Stimulated activated CD4-positive, alpha-beta T cell treated with anti-CD3 and anti-CD28 coated beads, Interleukin-12 subunit alpha, Interleukin-12 subunit beta, amount 100 ng/mL, for 24 hours (primary cell): ENCODE results near the gene PPIH.
"Not testable (repeated sequence)": the region's sequence is repeated elsewhere in the genome, so short reads cannot be mapped to it uniquely, and the experiment has no call there.

Experiments
- DNase-seq, 2 experiments: peaks; one replicate each; pipeline ENCODE4 v3.0.0-alpha.2; 2020; ENCODE audit warnings: low read depth in 2 of 2

Gene PPIH

DNA sequence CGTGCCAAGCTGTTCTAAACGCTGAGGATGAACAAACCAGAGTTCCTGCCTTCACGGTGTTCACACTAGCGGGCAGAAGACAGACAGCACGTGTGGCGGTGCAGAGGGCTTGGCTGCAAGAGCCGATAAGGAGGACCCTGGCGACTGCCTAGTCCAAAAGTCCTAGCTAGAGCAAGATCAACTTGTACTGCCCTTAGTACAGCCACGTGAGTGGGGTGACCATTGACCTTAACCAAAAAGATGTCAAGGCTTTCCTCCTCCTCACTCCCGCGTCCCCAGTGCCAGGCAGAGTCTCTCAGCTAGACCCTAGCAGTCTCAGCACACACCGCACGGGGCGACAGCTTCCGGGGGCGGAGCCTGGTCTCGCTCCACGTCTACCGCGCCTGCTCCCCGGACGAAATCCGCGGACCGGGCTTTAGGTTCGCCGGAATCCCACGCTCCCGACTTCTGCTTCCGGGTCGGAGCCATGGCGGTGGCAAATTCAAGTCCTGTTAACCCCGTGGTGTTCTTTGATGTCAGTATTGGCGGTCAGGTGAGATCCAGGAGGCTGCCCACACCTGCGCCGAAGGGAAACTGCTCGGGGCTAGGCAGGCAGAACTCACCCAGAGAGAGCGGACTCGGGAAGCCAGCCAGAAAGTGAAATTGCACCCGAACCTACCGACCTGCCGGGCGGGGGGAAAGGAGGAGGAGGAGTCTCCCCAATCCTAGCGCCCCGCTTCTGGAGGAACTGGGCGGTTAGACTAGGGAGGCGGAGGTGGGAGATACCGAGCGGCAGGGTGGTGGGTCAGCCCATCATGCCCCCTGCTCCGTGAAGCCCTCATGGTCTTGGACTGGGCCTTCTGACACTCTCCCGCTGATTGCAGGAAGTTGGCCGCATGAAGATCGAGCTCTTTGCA, at the start of gene PPIH:
PPIH (plus strand) TSS at position 443 of the 896 bp plus-strand sequence; CDS start at position 467, 24 bp downstream.
- peak; percentile 91 to 96 for DNase-seq

DNA sequence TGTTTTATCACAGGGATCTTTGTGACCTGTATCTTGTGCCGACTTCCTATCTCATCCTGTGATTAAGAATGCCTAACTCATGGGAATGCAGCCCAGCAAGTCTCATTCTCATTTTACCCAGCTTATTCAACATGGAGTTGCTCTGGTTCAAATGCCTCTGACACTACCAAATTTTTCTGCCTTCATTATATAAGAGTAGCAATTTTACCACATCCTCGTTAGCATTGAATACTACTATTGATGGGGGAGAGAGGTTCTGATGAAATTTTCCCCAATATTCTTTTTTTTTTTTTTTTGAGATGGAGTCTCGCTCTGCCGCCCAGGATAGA, 44.5 kb upstream of the PPIH start:
- no peak for DNase-seq

DNA sequence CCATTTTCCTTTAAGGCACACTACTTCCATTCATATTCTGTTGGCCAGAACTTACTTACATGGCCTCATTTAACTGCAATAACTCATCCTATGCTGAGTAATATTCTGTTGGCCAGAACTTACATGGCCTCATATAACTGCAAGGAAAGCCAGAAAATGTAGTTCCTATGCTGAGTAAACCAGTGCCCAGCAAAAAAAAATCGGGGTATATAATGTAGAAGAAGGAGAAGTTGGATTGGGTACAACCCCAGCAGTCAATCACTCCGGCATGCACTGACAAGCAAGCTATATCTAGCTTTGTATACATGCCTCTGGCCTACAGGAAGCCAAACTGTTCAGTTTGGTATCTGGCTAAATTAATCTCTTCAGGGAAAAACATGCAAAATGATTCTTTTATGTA, 39.4 kb upstream of the PPIH start:
- no peak for DNase-seq

DNA sequence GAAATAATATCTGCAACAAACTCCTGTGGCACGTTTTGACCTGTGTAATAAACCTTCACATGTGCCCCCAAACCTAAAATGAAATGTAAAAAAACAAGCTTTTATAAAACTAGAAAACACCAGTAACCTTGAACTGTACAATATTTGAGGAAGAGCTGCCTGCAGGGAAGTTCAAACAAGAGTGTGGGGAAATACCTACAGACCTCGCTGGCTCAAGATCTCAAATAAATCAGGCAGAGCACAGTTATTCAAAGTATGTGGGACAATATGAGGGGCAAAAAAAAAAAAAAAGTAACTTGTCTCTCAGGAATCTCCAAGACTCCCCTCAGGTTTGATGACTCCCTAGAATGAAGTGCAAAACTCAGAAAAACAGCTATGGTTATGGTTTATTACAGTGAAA, 37.9 kb upstream of the PPIH start:
- no peak for DNase-seq

DNA sequence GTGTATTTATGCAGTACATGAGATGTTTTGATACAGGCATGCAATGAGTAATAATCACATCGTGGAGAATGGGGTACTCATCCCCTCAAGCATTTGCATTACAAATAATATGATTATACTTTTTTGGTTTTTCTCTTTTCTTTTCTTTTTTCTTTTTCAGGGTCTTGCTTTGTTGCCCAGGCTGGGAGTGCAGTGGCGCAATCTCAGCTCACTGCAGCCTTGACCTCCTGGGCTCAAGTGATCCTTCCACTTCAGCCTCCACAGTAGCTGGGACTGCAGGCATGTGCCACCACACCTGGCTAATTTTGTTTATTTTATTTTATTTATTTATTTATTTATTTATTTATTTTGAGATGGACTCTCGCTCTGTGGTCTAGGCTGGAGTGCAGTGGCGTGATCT, 37.0 kb upstream of the PPIH start:
- not testable (repeated sequence) for DNase-seq

DNA sequence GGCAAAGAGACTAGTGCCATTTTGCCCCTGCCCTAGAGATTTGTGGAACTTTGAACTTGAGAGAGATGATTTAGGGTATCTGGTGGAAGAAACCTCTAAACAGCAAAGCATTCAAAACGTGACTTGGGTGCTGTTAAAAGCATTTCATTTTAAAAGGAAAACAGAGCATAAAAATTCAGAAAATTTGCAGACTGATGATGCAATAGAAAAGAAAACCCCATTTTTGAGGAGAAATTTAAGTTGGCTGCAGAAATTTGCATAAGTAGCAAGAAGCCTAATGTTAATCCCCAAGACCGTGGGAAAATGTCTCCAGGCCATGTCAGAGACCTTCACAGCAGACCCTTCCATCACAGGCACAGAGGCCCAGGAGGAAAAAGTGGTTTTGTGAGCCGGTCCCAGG, 31.0 kb upstream of the PPIH start:
- DNase-seq = not testable (repeated sequence)

DNA sequence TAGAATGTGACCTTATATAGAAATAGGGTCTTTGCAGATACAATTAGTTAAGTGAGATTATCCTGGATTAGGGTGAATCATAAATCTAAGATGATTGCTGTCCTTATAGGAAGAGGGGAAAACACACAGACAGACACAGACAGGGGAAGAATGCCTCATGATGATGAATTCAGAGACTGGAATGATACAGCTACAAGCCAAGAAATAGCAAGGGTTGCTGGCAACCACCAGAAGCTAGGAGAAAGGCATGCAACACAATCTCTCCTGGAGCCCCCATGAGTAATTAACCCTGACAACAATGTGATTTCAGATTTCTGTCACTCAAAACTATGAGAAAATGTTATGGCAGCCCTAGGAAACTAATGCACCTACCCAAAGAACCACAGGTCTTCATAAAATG, 19.1 kb upstream of the PPIH start:
- DNase-seq = no peak

DNA sequence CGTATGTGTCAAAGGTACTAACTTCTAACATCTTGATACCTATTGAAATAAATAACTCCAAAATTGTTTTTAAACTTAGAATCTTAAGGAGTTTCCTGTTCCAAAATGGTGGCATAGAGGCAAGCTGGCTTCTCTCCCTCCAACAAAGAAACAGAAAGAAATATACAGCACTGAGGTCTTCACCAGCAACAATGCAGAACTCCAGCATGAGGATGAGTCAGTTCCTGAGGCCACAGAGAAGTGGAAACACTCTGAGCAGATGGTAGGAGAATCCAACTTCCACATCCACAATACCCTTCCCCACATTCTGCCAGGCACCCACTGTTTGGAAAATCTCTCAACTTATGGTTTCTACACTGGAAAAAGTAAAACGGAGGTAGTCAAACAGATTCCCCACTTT, 12.2 kb upstream of the PPIH start:
- no peak for DNase-seq

DNA sequence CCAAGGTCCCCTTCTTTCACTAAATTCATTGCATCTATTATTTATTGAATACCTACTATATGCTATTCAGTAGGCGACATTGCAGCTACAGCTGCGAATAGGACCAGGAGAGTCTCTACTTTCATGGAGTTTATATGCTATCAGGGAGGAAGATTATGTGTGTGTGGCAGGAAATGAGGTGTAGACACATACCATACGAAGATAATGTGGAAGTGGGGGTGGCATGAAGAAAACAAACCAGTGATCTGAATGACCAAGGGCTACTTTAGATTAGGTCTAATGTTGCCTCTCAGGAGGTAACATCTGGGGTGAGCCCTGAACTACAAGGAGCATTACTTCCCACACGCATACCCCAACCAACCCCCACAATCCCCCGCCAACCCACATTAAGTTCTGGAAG, 1.0 kb upstream of the PPIH start:
- no peak for DNase-seq

DNA sequence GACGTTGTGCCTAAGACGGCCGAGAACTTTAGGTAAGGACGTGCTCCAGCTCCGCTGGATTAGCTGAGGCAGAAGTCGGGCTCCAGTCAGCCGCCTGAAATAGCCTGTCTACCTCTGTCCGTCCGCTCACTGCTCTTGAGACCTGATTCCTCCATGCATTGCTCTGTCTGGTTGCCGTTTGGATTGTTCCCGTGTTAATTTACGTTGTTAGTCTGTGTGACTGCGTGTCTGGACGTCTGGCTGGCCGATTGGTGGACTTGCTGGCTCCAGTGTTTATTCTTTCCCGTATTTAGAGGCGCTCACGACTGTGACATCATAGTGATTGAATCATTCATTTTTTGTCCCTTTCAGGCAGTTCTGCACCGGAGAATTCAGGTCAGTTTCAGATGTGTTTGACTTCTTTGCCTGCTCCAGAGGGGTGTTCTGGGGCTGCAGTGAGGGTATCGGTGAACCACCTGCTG, 684 bp downstream of the PPIH start:
- DNase-seq = no peak

DNA sequence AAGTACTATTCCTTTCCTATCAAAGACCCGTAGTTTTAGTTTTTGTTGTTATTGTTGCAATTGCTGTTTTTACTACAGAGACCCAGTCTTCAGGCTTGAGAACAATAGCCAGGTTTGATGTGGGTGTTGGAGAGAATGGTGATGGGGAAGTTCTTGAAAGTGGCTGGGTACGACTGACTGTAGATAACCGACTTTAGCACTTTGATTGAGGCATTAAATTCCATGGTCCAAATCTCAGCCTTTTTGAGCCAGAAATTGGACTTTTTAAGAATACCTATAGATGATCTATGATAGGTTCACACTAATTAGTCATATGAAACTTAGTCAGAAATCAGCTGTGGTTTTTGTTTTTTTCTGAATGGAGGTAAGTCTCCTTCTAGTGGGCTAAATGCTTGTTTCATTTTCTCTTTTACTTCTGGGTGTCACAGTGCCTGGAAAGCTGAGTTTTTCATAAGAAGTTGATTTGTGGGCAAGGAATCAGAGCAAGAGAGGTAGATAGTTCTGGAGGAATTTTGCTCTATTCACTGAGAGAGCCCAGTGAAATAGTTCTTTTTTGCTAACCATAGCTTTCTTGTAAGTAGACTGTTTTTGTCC, 2.8 kb downstream of the PPIH start:
- DNase-seq = no peak

DNA sequence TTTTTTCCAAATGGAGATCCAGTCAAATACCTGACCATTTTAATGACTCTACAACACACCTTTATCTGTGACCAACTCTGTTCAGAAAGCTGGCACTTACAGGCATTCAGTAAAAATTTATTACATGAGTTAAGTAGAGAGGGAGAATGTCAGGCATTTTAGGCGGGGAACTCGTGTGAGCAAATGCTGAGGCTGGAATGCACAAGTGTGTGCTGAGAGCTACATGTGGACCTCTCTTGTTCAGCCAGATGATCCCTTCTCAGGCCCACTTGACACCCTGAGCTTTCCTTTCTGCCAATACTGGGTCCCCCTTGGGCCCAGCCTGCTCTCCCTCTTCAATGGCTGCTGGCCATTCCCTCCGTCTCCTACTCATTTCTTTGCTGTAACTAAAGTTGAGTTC, 11.7 kb downstream of the PPIH start:
- no peak for DNase-seq

DNA sequence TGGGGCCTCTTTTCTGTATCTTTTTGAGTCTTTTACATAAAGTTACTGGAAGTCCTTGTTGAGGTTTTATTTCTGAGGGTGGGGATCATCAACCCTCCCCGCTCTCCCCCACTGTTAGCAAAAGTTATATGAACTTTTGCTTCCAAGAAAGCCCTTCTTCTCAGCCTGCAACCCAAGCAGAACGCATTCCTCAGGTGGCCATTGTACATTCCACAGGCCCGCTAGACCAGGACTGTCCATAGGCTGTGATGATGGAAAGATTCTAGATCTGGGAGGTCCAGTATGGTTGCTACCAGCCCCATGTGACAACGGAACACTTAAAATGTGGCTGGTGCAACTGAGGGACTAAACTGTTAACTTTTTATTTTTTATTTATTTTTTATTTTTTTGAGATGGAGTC, 12.2 kb downstream of the PPIH start:
- DNase-seq = no peak

DNA sequence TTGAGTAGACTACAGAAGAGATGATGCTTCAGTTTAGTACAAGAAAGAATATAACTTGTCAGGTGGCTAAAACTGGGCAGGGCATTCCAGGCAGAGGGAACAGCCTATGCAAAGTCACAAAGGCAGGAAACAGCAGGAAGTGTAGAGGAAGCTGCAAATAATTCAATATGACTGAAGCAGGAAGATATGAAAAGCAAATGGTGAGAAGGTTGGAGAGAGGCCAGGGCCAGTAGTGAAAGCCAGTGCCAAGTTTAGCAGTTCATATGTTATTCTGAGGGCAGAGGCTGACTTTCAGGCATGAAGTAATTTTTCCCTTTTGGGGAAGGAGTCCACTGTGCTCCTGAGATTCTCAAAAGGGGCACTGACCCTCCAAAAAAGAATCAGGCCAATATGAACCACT, 16.0 kb downstream of the PPIH start:
- no peak for DNase-seq

DNA sequence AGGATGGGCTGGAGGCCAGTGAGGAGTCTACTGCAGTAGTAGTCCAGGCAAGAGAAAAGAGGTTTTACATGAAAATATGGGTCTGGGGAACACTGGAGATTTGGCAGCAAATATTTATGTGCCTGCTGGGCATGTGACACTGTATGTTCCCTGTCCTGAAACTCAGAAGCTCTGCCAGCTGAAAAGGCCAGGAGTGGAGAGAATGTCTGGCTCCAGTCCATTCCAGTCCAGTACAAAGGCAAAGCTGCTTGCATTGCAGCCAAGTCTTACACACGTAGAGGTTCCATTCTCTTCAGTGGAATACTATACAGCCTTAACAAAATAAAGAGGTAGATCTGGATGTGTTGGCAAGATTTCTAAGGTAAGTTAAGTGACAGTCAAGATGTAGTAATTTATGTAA, 16.5 kb downstream of the PPIH start:
- no peak for DNase-seq

DNA sequence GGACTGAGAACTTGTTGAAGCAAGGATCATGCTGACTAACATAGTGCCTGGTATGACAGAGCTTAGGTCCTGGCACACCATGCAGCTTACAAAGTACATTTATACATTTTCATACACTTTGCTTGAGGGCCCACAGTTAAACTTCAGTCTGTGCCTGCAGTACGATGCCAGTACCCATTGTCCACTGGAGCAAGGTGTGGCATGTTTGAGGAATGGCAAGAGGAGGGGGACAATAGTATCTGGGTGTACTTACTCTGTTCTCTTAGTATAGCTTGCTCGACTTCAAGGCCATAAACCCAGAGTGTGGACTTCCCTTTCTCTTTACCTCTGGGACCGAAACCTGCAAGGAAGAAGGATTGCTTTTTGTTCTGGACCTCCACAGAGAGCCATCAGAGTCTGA, 17.2 kb downstream of the PPIH start:
- no peak for DNase-seq

DNA sequence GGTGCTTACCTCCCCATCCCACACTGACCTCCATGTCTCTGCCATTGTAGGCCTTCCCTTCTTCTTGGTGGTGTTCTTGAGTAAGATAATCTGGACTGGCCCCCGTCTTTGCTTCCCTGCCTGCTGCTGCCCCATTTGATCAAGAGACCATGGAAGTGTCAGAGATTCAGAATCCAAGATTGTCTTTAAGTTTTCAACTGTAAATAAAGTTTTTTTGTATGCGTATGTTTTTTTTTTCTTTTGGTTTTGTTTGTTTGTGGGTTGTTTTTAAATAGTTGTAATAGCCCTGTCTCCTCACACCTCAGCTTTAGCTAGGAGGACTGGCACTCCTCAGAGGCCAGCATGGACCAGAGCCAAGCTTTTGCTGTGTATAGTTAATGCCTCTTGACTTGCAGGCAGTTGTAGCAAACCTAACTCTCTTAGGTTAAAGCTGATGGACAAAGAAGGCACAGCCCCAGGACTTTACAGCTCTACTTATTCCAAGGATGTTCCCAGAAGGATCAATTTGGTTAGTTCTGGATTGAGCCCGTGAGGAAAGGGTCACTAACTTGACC, 18.4 kb downstream of the PPIH start:
- no peak for DNase-seq

DNA sequence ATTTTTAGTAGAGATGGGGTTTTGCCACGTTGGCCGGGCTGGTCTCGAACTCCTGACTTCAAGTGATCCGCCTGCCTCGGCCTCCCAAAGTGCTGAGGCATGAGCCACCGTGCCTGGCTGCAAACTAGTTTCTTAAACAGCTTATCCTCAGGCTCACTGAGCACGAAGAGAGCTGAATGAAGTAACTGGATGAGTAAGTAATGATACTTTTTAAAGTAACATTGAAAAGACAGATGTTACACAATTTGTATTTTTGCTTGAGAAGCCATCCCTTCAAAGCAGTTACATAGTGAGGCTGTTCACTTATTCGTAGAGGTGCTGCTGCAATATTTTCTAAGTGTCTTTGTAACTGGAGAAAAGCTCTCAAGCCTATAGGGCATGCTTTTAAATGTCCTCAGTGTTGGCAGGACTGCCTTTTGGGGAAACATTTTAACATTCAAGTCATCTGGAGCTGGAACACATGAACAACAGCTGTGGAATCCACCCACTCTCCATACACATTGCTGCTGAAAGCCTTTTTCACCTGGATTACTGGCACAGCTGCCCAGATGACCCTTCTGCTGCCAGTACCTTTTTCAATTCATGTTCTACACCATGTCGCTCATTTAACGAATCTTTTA, 21.3 kb downstream of the PPIH start:
- no peak for DNase-seq

DNA sequence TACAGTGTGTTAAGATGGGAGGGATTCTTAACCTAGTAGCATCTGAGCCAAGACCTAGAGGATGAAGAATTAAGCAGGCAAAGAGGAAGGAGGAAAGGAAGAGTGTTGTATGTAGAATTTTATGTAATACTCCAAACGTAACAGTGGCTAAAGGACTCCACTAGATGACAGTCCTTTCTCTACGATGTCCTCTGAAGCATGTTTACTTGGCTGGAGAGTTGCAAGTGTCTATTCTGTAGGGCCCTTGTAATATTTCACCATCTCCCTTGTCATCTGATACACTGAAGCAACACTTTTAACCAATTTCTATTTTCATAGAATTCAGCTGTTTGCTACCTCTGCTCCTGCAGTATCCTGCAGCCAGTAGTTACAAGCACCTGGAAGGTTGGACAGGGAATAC, 21.8 kb downstream of the PPIH start:
- DNase-seq = no peak

DNA sequence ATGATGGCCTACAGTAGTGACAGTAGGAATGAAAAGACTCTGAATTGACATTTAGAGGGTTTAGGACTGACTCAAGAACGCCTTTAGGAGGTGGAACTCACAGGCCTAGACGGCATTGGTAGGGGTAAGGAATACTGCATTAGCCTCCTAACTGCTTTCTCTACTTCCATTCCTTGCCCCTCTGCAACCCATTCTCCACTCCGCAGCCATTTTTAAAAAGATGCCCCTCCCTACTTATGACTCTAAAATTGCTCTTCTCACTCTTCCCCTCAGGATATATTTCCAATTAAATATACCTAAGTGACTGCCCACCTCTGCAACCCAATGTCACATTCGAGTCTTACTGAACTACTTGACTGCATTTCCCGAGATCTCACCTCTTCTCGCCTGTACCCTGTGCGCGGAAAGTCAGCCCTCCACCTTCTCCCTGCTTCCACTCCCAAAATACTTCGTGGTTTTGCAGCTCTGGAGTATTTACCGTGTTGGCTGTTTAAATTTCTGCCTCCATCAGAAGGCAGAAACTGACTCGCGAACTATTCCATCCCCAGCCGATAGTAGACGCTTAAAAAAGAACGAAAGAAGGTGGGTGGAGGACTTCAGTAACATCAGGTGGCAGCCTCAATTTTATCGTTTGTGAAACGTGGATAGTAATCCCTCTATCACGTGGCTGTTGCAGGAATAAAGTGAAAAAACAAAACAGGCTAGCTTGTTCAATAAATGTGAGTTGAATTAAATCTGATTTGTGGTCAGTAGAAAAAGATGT, 22.9 kb downstream of the PPIH start:
- DNase-seq = no peak

DNA sequence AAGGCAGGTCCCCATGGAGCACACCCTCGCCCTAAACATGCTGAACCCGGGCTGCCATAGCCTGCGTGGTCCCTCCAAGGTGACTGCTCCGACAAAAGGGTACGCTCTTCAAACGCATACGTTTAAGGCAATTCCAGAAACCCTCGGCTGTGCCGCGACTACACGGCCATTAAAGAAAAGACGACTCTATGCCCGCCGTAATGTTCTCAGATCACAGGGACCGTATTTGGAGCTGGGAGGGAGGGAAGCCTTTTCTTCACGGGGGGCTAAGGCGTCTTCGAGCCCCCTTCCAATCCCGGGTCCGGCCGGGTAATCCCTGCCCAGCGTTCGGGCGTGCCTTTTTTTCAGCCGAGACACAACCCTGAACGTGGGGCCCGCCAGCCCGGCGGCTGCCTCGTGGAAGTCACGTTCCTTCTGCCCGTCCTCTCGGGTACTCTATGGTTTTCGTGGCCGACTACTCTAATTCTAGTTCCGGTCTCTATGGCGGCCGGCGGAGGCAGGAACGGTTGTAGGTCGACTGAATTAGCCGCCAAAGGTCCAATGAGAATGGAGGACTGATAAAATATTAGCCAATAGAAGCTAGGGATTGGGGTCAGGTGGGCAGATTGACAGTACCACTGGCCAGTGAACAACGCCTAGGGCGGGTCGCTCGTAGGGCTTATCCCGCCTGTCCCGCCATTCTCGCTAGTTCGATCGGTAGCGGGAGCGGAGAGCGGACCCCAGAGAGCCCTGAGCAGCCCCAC, 23.7 kb downstream of the PPIH start, which contains the start of gene YBX1:
YBX1 (plus strand) TSS at position 678 of the 743 bp plus-strand sequence. CDS start 148 bp downstream, outside the sequence.
- DNase-seq = peak; percentile 88 to 93
